HepG2 (cell line): ENCODE results near the gene MAN1A2. TPM values are rescaled to one million over a fixed set of nuclear protein-coding genes. Genes with fewer than 3 reads are reported as not detected.

Source experiments
- ATAC-seq: fragments of 200-7000 bp; cut with Tn5 transposase; 3 replicates; pipeline ENCODE4 v1.9.1; 2020; ENCODE audit warnings: mild to moderate bottlenecking, moderate library complexity
- BruUV-seq: library from RNA; stranded (reverse); fragments of 400-500 nt; replicated peaks from 2 replicates; lab custom pipeline; 2021; lab: Mats Ljungman, UMichigan
- CTCF ChIA-PET: fragments of 300-600 bp; formaldehyde crosslinking; extraction: SDS; loops from one replicate; lab custom pipeline; 2021; ENCODE audit warnings: low total read pairs, inconsistent platforms, low intra/inter-chr PET ratio; lab: Yijun Ruan, JAX
- POLR2A ChIA-PET: fragments of 350-600 bp; sonication (Branson Sonifier 250); formaldehyde crosslinking; loops from one replicate; lab custom pipeline; 2020; ENCODE audit warnings: antibody characterized with exemption, inconsistent platforms; lab: Yijun Ruan, JAX
- DNase-seq: peaks from one replicate; pipeline ENCODE4 v3.0.0-alpha.2; 2015; ENCODE audit warnings: low spot score
- FAIRE-seq: peaks from 3 replicates; lab custom pipeline; 2011; peaks lifted over from hg19 to GRCh38; lab: Jason Lieb, UNC
- H2AFZ ChIP-seq: one replicate; pipeline ENCODE4 v1.6.1; 2011; ENCODE audit warnings: low read length, inconsistent platforms
- H3K27ac ChIP-seq: fragments of 300-600 bp; 3 replicates; pipeline ENCODE4 v1.8.0; 2011; ENCODE audit warnings: mixed run types, mild to moderate bottlenecking, mixed read lengths, low read length, inconsistent platforms; ENCODE audit not compliant: insufficient read depth; ENCODE audit errors: extremely low read length
- H3K27me3 ChIP-seq, 2 experiments: fragments of 200-600 bp in 1 of 2; 2 replicates in 1 of 2; 3 replicates in 1 of 2; pipeline versions ENCODE4 v1.6.0 to v1.8.0; 2011; ENCODE audit warnings: low read length in 2 of 2, mild to moderate bottlenecking in 2 of 2, moderate library complexity in 2 of 2, inconsistent platforms in 1 of 2; ENCODE audit not compliant: insufficient read depth in 2 of 2, control insufficient read depth in 1 of 2
- H3K36me3 ChIP-seq, 2 experiments: fragments of 200-600 bp in 1 of 2; replicated peaks in 1 of 2; 2 replicates in 1 of 2; 3 replicates in 1 of 2; pipeline versions ENCODE4 v1.5.1 to v1.8.0; 2011; ENCODE audit warnings: low read length in 2 of 2, inconsistent platforms in 1 of 2; ENCODE audit not compliant: insufficient read depth in 2 of 2, control insufficient read depth in 1 of 2
- H3K4me1 ChIP-seq: 2 replicates; pipeline ENCODE4 v1.5.1; 2012; ENCODE audit warnings: low read length, inconsistent platforms; ENCODE audit not compliant: insufficient read depth
- H3K4me2 ChIP-seq: 2 replicates; pipeline ENCODE4 v1.6.0; 2011; ENCODE audit warnings: low read depth, low read length, inconsistent platforms
- H3K4me3 ChIP-seq, 3 experiments: fragments of 200-600 bp in 1 of 3; sonication (generic), shearing (Covaris generic) in 1 of 3; replicated peaks in 1 of 3; 2 replicates each; pipeline ENCODE4 v1.5.1; 2011 to 2016; ENCODE audit warnings: low read length in 3 of 3, inconsistent platforms in 2 of 3, low read depth in 2 of 3, mild to moderate bottlenecking in 2 of 3, control low read depth in 1 of 3, mixed read lengths in 1 of 3; ENCODE audit not compliant: insufficient read depth in 1 of 3
- H3K79me2 ChIP-seq: one replicate; pipeline ENCODE4 v1.6.1; 2011; ENCODE audit warnings: low read length, inconsistent platforms; ENCODE audit not compliant: insufficient read depth
- H3K9ac ChIP-seq: 2 replicates; pipeline ENCODE4 v1.6.0; 2011; ENCODE audit warnings: mild to moderate bottlenecking, low read depth, low read length, inconsistent platforms; ENCODE audit not compliant: insufficient read depth
- H3K9me3 ChIP-seq: 2 replicates; pipeline ENCODE4 v1.5.1; 2012; ENCODE audit warnings: mild to moderate bottlenecking, low read length
- H4K20me1 ChIP-seq: 2 replicates; pipeline ENCODE4 v1.6.0; 2011; ENCODE audit warnings: inconsistent platforms, mild to moderate bottlenecking, low read length, moderate library complexity; ENCODE audit not compliant: insufficient read depth
- ARNTL ChIP-seq: sonication (generic); formaldehyde crosslinking; IDR thresholded peaks from 2 replicates; pipeline ENCODE4 v1.4.0; 2020; ENCODE audit warnings: mild to moderate bottlenecking, missing genetic modification reagents
- CTCF ChIP-seq: sonication (generic); formaldehyde crosslinking; IDR thresholded peaks from 2 replicates; pipeline ENCODE4 v1.5.0; 2020; ENCODE audit warnings: mild to moderate bottlenecking, missing genetic modification reagents, moderate library complexity
- HOXD1 ChIP-seq: sonication (generic); formaldehyde crosslinking; IDR thresholded peaks from 2 replicates; pipeline ENCODE4 v1.5.0; 2020; ENCODE audit warnings: missing genetic modification reagents
- MAFK ChIP-seq, 2 experiments: IDR thresholded peaks in 1 of 2; conservative IDR thresholded peaks in 1 of 2; 2 replicates each; pipeline ENCODE4 v1.6.1; 2011; ENCODE audit warnings: improper control_type of control experiment in 2 of 2, low read length in 2 of 2
- MTA1 ChIP-seq: sonication (generic); formaldehyde crosslinking; IDR thresholded peaks from 2 replicates; pipeline ENCODE4 v1.4.0; 2020; ENCODE audit warnings: missing genetic modification reagents, mild to moderate bottlenecking, borderline replicate concordance
- THYN1 ChIP-seq: sonication (generic); formaldehyde crosslinking; IDR thresholded peaks from 2 replicates; pipeline ENCODE4 v1.8.1; 2023; ENCODE audit warnings: low read depth, mild to moderate bottlenecking, moderate library complexity, missing genetic modification reagents, borderline replicate concordance
- ZFP37 ChIP-seq: sonication (generic); formaldehyde crosslinking; IDR thresholded peaks from 2 replicates; pipeline ENCODE4 v1.4.0; 2020; ENCODE audit warnings: missing genetic modification reagents, borderline replicate concordance
- ZNF142 ChIP-seq: sonication (generic); formaldehyde crosslinking; IDR thresholded peaks from 2 replicates; pipeline ENCODE4 v1.4.0; 2020; ENCODE audit warnings: missing genetic modification reagents
- ZNF225 ChIP-seq: sonication (generic); formaldehyde crosslinking; IDR thresholded peaks from 2 replicates; pipeline ENCODE4 v1.4.0; 2020; ENCODE audit warnings: mild to moderate bottlenecking, missing genetic modification reagents
- ZNF839 ChIP-seq: sonication (generic); formaldehyde crosslinking; IDR thresholded peaks from 2 replicates; pipeline ENCODE4 v1.4.0; 2020; ENCODE audit warnings: missing genetic modification reagents, mild to moderate bottlenecking, borderline replicate concordance
- WGBS: methylation state at CpG from one replicate; pipeline ENCODE4 v1.1.6; 2017; ENCODE audit warnings: low lambda C conversion rate; 5-methylcytosine and 5-hydroxymethylcytosine counted together
- in situ Hi-C: cut with HindIII; loops from 2 replicates; pipeline ENCODE4 v1.10.0; 2017; ENCODE audit warnings: low pct_unique_long_range_greater_than_20kb; ENCODE audit not compliant: extremely low pct_ligation_motif_present
- intact Hi-C: fragments of 100-400 bp; cut with micrococcal nuclease; formaldehyde crosslinking; loops from one replicate; pipeline ENCODE4 v1.10.0; 2022; ENCODE audit not compliant: unreplicated experiment
- polyA plus RNA-seq, 8 experiments: library from polyadenylated mRNA; depleted of rRNA in 3 of 8; stranded (reverse) in 7 of 8; unstranded in 1 of 8; fragments of >200 nt; fragmentation: Illumina TruSeq in 4 of 8; extraction: Trizol in 4 of 8; gene quantifications; 2 replicates each; pipeline versions ENCODE4 v1.2.1 to v1.2.3, GENCODE V29; 2011 to 2016; ENCODE audit warnings: low read depth in 4 of 8, missing spikeins in 1 of 8, mixed read lengths in 1 of 8; ENCODE audit not compliant: insufficient read depth in 1 of 8
- total RNA-seq, 5 experiments: library from RNA; depleted of rRNA; stranded (reverse); fragments of >200 nt; fragmentation: Illumina TruSeq; extraction: Trizol; gene quantifications; 2 replicates each; pipeline ENCODE4 v1.2.3, GENCODE V29; 2016; ENCODE audit warnings: low read depth in 1 of 5

The MAN1A2 gene
- total and polyA plus RNA-seq, 2 of the 13 experiments (the other 11 are each of a cell fraction or from before 2014, with no cell fraction given) = 8.0 to 19.9 TPM

- TF ChIP-seq MTA1 (CRISPR knock-in tag) = no peak
- no peak for TF ChIP-seq ZNF142
- TF ChIP-seq, all 625 proteins: peak for 0
Observed at GRCh38 chr1:117571496-117571895, 204.2 kb downstream of the MAN1A2 start (continued).

GRCh38 chr1:117572546-117572945 lies 205.3 kb downstream of the MAN1A2 start:
- 56% methylated on average over 4 of the region's 4 CpGs for WGBS
- ChIA-PET CTCF (no interaction called here), POLR2A (no interaction called here)
- no peak for ATAC-seq
- no peak for FAIRE-seq
- H2AFZ ChIP-seq = no peak overlapping the region
- no peaks in the 10 kb centered on the region for H3K36me3 ChIP-seq
- H3K4me1 ChIP-seq = peaks cover 28% of the 10 kb centered on the region
- in situ Hi-C loops = no loop called here
- no peak overlapping the region for H3K27ac ChIP-seq
- BruUV-seq = no TSS peak
- no peaks in the 10 kb centered on the region for H3K79me2 ChIP-seq
- no peaks in the 10 kb centered on the region for H4K20me1 ChIP-seq
- no peak for TF ChIP-seq HOXD1 (CRISPR knock-in tag)
- TF ChIP-seq MAFK (conservative IDR thresholded peaks at IDR 0.05 in 1 of 2, IDR thresholded peaks at IDR 0.05 in 1 of 2; ENCODE audit: low read length in 2 of 2) = no peak
- TF ChIP-seq ARNTL = no peak
- no peak for TF ChIP-seq ZFP37 (CRISPR knock-in tag)
- no peak for TF ChIP-seq CTCF (CRISPR knock-in tag)
- no peak for TF ChIP-seq ZNF225
- no peak for TF ChIP-seq ZNF839 (CRISPR knock-in tag)
- no peak for TF ChIP-seq THYN1 (CRISPR knock-in tag)
- TF ChIP-seq, all 625 proteins: peak for 0
- H3K4me2 ChIP-seq = no peak overlapping the region
- H3K4me3 ChIP-seq = no peak overlapping the region
- H3K9me3 ChIP-seq = no peaks in the 10 kb centered on the region
- no peak for DNase-seq
- H3K9ac ChIP-seq = no peak overlapping the region
- H3K27me3 ChIP-seq = peaks cover 0 to 1% of the 10 kb centered on the region in 2 experiments; a peak in 1 of 5 replicates
- intact Hi-C loops = no loop called here
